HG03039 (cell line): Measurements from ENCODE around the gene SOX4.
"Not testable (repeated sequence)": the region's sequence is repeated elsewhere in the genome, so short reads cannot be mapped to it uniquely, and the experiment has no call there.

Experiments used
- ATAC-seq: cut with Tn5 transposase; IDR thresholded peaks from one replicate; pipeline ENCODE4 v1.9.1; 2021; ENCODE audit warnings: mild to moderate bottlenecking, moderate library complexity; ENCODE audit not compliant: unreplicated experiment

Gene SOX4

GRCh38 chr6:21593412-21593926 is at the start of gene SOX4:
Gene SOX4 (plus strand): TSS chr6:21593751. CDS start chr6:21594535, 784 bp downstream.
- peak; percentile 62 for ATAC-seq

- not testable (repeated sequence) for ATAC-seq
These were observed 41.3 kb upstream of the SOX4 start for GRCh38 chr6:21552286-21552685.

DNA sequence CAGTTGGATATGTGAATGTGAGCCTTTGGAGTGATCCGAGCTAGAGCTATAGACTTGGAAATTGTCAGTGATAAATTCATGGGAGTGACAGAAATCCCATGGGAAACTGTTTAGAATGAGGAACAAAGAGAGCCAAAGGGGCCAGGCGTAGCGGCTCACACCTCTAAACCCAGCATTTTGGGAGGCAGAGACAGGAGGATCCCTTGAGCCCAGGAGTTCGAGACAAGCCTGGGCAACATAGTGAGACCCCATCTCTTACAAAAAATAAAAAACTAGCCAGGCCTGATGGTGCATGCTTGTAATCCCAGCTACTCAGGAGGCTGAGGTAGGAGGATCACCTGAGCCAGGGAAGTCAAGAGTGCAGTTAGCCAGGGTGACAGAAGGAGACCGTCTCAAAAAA is 39.3 kb upstream of the SOX4 start:
- ATAC-seq, result no peak

- ATAC-seq, result no peak
These were observed 38.4 kb upstream of the SOX4 start for GRCh38 chr6:21555197-21555596.

DNA sequence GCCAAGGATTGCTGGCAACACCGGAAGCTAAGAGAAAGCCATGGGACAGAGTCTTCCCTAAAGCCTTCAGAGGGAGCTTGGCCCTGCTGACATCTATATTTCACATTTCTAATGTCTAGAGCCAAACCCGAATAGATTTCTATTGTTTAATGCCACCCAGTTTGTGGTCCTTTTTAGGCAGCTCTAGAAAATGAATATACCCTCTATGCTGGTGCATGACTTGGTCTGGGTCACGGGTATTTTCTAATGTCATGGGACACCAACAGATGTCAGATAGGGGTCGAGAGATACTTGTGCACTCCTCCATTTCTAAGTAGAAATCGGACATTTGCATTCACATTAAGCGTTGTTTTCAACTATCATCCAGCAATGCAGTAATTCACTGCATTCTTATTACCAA is 37.0 kb upstream of the SOX4 start:
- ATAC-seq, result no peak

DNA sequence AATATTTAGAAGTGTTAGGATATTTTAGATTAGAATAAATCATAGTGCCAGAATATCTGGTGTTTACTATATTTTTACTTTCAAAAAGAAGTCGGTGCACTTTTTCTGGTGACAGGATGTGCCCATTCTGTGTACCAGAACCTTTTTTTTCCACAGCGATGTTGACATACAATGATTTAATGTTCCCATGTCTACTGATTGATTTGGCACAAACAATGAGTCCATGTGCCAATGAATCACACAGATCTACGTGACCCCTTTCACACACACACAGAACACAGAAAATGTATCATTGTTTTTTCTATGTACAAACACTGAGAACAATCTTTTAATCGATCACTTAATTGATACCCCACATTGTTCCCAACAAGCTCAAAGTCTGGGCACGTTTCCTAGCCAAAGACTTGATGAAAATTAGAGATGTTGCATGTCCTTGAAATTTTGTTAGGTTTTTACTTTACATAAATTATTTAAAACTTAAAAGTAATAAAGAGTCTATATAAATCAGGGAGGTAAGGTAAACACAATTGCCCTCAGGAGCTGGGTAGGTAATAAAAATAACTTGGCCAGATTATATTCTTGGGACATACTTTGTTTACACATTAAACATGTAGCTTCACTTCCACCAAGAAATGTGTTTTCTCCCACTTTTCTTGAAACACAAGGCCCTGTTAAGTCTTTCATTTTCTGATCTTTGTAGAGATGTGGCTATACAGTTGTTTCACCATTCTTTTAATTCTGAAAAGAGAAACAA is 36.4 kb upstream of the SOX4 start:
- no peak for ATAC-seq

DNA sequence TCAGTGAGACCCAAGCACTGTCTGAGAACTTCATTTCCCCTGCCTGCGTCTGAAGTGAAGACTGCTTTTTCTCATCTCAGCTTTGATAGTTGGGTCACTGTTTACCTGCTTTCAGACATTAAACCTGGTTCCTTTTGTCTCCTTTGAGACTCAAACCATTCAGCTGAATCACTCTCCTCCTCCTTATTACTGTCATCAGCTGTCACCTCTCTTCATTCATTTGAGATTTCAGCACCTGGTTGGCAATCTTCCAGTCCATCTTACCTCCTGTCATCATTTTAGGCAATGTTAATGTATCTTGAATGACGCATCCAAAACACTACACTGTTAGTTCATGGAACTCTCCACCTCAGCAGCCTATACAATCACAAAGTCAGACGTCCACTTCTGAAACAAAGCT is 34.3 kb upstream of the SOX4 start:
- ATAC-seq, result no peak

DNA sequence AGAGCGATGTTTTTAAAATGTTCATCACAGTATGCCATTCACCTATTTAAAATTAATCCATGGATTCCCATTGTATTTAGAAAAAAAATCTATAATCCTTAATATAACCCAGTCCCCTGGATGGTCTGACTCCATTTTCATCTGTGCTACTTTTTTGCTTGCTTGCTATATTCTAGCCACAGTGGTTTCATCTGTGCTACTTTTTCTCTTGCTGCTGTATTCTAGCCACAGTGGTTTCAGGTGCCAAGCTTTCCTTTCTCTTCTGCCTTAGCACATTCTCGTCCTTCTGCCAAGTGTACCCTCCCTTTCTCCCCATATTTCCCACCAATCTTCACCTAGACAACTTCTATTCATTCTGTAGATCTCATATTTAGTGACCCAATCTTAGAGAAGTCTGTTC is 33.3 kb upstream of the SOX4 start:
- no peak for ATAC-seq

- ATAC-seq, result no peak
These were observed 28.1 kb upstream of the SOX4 start for GRCh38 chr6:21565431-21565830.

GRCh38 chr6:21578523-21578922 is 15.0 kb upstream of the SOX4 start:
- ATAC-seq, result no peak

DNA sequence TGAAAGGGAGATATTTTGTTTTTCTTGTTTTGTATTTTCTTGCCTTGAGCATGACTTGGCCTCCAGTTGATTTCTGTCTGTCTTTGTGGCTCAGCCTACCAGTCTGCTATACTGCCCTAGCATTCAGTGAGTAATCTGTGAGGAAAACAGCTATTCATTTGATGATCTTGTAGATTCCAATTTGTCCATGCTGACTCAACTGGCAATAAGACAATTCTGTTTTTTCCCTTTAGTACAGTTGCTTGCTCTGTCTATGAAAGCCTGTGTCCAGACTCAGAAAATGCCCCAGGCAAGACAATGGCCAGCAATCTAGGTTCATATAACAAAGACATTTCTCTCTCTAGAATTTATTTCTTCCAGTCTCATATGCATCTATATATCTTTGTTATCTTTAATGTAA is 10.9 kb upstream of the SOX4 start:
- ATAC-seq, result no peak

DNA sequence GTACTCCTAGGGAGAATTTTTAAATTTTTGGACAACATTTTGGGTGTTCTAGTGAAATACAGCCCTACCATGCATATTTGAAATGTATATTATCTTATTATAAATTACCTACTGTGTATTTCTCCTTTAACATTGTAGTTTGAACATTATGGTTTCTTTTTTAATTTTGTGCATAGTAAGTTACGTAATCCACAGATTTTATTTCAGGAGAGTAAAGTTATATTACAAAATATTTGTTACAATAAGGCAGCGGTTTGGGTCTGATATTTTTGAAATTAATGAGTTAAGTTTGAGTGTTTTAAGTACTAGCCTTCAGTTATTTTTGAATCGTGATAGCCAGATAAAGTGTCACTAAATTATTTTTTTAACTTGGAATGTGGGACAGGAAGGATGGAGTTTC is 7.3 kb upstream of the SOX4 start:
- ATAC-seq, result no peak

GRCh38 chr6:21586740-21587178 is 6.8 kb upstream of the SOX4 start:
- ATAC-seq, result peak; percentile 14

DNA sequence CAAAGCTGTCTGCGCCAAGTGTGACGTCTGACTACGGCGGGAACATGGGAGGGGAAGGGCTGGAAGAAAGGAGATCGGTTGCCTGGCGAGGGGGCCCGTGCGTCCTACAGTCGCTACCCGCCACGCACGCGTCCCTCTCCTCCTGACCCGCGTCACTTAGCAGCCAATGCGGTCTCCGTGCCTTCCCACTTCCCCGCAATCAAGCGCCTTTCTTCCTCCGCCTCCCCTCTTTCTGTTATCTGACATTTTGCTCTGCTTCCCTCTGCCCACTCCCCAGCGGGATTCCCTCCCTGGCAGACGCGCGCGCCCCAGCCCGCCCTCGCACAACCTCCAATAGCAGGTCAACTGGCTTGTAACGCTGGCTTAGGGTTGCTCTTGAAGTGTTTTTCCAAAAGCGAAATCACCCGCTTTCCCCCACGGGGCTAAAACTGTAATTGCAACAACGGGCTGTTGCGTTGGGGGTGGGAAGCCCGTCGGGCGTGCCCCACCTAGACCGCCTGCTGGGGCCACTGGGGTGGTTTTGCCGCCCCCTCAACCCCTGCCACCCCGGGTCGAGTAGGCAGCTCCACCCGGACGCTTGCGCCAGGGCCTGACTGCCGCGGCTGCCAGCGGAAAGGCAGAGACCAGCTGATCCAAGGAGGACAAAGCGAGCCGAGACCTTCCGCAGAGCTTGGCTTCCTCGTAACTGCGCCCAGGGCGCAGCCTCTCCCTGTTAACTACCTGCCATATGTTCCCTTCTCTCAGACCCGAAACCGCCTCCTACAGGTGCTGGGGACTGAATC is 6.2 kb upstream of the SOX4 start:
- ATAC-seq, result peak; percentile 27

DNA sequence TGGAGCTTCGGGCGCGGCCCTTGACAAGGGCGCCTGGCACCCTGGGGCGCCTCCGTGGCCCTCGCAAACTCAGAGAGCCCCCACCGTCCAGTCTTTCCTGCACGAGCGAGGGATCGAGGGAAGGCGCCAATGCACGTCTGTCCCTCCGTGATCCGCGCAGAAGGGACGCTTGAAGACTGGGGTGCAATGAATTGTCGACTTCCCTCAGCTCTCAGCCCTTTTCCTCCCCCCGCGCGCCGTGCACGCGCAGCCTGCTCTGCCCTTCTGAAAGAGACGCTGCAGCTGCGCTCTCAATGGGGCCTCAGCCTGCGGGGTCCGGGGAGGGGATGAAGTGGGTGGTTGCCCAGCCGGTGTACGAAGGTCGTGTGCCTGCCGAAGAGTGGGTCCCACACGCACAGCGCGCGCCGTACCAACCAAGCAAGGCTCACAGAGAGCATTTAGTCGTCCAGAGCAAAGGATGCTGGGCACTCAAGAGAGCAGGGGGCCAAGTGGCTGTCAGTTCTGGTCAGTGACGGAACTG is 5.5 kb upstream of the SOX4 start:
- ATAC-seq, result peak; percentile 26

DNA sequence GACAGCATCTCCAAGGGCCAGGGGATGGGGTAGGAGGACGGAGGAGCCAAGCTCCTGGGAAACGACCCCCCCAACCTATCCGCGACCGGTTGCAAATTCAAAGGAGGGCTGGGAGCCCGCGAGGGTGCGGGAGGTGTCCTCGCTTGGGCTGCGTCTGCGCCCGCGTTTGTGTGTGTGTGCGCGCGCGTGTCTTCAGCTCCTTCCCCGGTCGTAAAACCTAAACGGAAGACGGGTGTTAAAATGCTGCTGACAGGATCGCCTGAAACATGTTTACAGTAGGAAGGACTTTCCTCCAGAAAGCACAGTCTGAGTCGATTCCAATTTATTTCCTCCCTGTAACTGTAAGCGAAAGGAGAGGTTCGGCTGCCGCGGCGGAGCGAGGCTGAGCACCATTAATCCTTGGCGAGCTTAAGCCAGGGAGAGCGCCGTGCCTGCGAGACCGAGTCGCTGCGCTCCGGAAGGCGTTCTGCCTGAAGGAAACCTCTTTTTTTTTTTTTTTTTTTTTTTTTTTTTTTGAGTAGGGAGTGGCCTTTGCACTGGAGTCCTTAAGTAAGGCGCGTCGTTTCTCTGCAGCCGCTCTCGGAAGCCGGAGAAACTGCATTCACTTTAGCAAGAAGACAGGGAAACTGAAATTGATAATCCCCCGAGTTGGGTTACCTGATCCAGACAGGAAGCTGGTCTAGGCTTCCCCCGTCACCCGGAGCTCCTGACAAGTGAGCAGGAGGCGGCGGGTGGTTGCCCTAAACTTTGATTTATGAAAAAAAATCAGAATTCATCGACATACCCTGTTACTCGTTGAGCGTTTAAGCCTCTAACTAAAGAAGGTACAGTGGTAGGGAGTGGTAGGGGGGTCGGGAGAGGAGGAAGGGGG is 4.8 kb upstream of the SOX4 start:
- peak; percentile 11 for ATAC-seq

- ATAC-seq, result peak; percentile 30
These were observed 3.9 kb upstream of the SOX4 start for GRCh38 chr6:21589352-21590345.

- ATAC-seq, result no peak
These were observed 3.2 kb upstream of the SOX4 start for GRCh38 chr6:21590346-21590745.

DNA sequence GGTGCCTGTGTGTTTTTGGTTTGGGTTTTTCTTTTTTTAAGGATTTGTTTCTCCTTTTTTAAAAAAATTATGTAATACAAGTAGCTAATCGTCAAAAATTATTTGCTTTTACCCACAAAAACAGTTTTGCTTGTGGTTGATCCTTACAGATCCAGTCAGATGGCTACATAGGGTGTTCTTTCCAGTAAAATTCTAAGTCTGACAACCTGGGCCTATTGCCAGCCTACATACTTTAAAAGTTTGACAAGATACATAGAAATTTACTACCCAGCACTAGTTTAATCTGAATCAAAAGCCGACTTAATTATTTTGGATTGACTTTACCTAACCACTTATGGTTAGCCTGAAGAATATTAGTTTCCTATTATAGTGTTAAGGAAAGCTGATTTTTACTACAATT is 2.1 kb upstream of the SOX4 start:
- ATAC-seq, result no peak

GRCh38 chr6:21592953-21593352 is 598 bp upstream of the SOX4 start:
- ATAC-seq, result no peak
